Measurements from ENCODE around the gene PTPRD. TPM values are rescaled to one million over a fixed set of nuclear protein-coding genes. Genes with fewer than 3 reads are reported as not detected.

PTPRD gene
- total and polyA plus RNA-seq, 10 donors = 0.08 to 11.7 (median 2.9) TPM

DNA sequence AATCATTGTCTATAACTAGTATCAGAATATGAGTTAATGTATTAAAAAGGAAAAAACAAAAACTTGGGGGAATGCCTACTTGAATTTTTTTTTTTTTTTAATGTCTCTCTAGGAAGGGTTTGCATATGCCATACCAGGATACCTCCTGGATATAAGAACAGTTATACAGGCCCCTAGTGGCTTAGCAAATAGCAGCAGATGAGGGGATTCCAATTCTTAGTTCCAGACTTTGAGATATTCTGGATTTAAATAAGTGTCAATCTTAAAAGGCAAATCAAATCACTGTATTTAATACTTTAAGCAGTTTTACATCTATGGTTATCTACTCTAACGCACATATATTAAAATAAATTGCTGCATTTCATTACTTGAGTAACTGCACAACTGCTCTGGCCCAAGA, 1757.8 kb downstream of the PTPRD start:
- no peak overlapping the region for H3K27ac ChIP-seq
- WGBS, 5 donors = 75 to 85% (median 79%) methylated on average over 1 of the region's 1 CpG
- no peak for DNase-seq
- TF ChIP-seq POLR2AphosphoS5 (IDR thresholded peaks at IDR 0.05) = no peak
- TF ChIP-seq, protein P1, sequence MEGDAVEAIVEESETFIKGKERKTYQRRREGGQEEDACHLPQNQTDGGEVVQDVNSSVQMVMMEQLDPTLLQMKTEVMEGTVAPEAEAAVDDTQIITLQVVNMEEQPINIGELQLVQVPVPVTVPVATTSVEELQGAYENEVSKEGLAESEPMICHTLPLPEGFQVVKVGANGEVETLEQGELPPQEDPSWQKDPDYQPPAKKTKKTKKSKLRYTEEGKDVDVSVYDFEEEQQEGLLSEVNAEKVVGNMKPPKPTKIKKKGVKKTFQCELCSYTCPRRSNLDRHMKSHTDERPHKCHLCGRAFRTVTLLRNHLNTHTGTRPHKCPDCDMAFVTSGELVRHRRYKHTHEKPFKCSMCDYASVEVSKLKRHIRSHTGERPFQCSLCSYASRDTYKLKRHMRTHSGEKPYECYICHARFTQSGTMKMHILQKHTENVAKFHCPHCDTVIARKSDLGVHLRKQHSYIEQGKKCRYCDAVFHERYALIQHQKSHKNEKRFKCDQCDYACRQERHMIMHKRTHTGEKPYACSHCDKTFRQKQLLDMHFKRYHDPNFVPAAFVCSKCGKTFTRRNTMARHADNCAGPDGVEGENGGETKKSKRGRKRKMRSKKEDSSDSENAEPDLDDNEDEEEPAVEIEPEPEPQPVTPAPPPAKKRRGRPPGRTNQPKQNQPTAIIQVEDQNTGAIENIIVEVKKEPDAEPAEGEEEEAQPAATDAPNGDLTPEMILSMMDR (IDR thresholded peaks at IDR 0.05 in 8 of 11, conservative IDR thresholded peaks at IDR 0.05 in 3 of 11) = no peak
- no peak for TF ChIP-seq POLR2A (IDR thresholded peaks at IDR 0.05)
- peaks cover 0 to 26% (median 16%) of the 10 kb centered on the region in 6 donors for H3K4me1 ChIP-seq
- no peak overlapping the region for H3K4me3 ChIP-seq
- H3K36me3 ChIP-seq = no peaks in the 10 kb centered on the region
- no peaks in the 10 kb centered on the region for H3K9me3 ChIP-seq
- intact Hi-C loops (cut with DNase I; ENCODE audit: low total_unique reads) = no loop called here
- H3K27me3 ChIP-seq (replicated peaks in 1 of 7) = peaks cover 3 to 65% (median 45%) of the 10 kb centered on the region in 7 donors

- intact Hi-C loops (cut with DNase I; ENCODE audit: low total_unique reads) = no loop called here
- no peak for DNase-seq
- peaks cover 0 to 14% (median 7%) of the 10 kb centered on the region in 6 donors for H3K4me1 ChIP-seq
- 77 to 90% (median 80%) methylated on average over 4 of the region's 4 CpGs for WGBS, 5 donors
- no peak overlapping the region for H3K27ac ChIP-seq
- H3K4me3 ChIP-seq = no peak overlapping the region
- TF ChIP-seq, protein P1 (IDR thresholded peaks at IDR 0.05 in 8 of 11, conservative IDR thresholded peaks at IDR 0.05 in 3 of 11) = no peak
- TF ChIP-seq POLR2A (IDR thresholded peaks at IDR 0.05) = no peak
- TF ChIP-seq POLR2AphosphoS5 (IDR thresholded peaks at IDR 0.05) = no peak
- H3K36me3 ChIP-seq = no peaks in the 10 kb centered on the region
- H3K9me3 ChIP-seq = no peaks in the 10 kb centered on the region
- H3K27me3 ChIP-seq (replicated peaks in 1 of 7) = peaks cover 3 to 51% (median 30%) of the 10 kb centered on the region in 7 donors
Measured at GRCh38 chr9:8852301-8852864, 1760.4 kb downstream of the PTPRD start.

- Histone ChIP-seq H3K9me3 (no peaks in the 10 kb centered on the region), H3K36me3 (no peaks in the 10 kb centered on the region), H3K27me3 (replicated peaks in 1 of 7) (peaks cover 0 to 37% (median 15%) of the 10 kb centered on the region in 7 donors), H3K4me1 (no peaks in the 10 kb centered on the region), H3K27ac (no peak overlapping the region), H3K4me3 (no peak overlapping the region)
- no peak for DNase-seq
- TF ChIP-seq, protein P1 (IDR thresholded peaks at IDR 0.05 in 8 of 11, conservative IDR thresholded peaks at IDR 0.05 in 3 of 11) = no peak
- no peak for TF ChIP-seq POLR2A (IDR thresholded peaks at IDR 0.05)
- no peak for TF ChIP-seq POLR2AphosphoS5 (IDR thresholded peaks at IDR 0.05)
- intact Hi-C loops (cut with DNase I; ENCODE audit: low total_unique reads) = no loop called here
Measured at GRCh38 chr9:8850914-8851313, 1761.9 kb downstream of the PTPRD start.

DNA sequence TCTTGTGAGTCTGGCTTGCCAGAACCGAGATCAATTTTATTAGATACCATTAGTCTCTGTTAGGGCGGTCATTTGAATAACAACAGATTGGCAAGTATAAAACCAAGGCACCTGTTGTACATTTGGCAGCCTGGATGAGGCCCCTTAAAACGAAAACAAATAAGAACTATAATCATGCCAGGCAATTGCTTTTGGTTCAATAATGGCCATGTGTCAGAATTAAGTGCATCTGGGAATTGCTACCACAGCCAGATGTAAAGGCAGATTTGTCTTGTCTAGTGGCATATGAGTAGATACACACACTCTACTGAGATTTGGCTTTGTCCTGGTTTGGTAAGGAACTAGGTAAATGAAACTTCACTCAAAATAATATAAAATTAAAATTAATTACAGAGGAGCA, 1767.0 kb downstream of the PTPRD start:
- WGBS, 5 donors = 77 to 91% (median 87%) methylated on average over 3 of the region's 3 CpGs
- Histone ChIP-seq H3K4me3 (no peak overlapping the region), H3K27me3 (replicated peaks in 1 of 7) (peaks cover 0 to 8% (median 0%) of the 10 kb centered on the region in 7 donors), H3K36me3 (no peaks in the 10 kb centered on the region), H3K9me3 (no peaks in the 10 kb centered on the region), H3K4me1 (no peaks in the 10 kb centered on the region), H3K27ac (no peak overlapping the region)
- intact Hi-C loops (cut with DNase I; ENCODE audit: low total_unique reads) = no loop called here
- TF ChIP-seq, protein P1 (IDR thresholded peaks at IDR 0.05 in 8 of 11, conservative IDR thresholded peaks at IDR 0.05 in 3 of 11) = no peak
- no peak for TF ChIP-seq POLR2AphosphoS5 (IDR thresholded peaks at IDR 0.05)
- no peak for TF ChIP-seq POLR2A (IDR thresholded peaks at IDR 0.05)
- DNase-seq = no peak
